ENCODE results near the gene BLACAT1. TPM values are rescaled to one million over a fixed set of nuclear protein-coding genes. Genes with fewer than 3 reads are reported as not detected.

BLACAT1 gene
- total and polyA plus RNA-seq, 2 of the 13 experiments (the other 11 are each of a cell fraction or from before 2014, with no cell fraction given): 1.2 to 2.8 TPM

DNA sequence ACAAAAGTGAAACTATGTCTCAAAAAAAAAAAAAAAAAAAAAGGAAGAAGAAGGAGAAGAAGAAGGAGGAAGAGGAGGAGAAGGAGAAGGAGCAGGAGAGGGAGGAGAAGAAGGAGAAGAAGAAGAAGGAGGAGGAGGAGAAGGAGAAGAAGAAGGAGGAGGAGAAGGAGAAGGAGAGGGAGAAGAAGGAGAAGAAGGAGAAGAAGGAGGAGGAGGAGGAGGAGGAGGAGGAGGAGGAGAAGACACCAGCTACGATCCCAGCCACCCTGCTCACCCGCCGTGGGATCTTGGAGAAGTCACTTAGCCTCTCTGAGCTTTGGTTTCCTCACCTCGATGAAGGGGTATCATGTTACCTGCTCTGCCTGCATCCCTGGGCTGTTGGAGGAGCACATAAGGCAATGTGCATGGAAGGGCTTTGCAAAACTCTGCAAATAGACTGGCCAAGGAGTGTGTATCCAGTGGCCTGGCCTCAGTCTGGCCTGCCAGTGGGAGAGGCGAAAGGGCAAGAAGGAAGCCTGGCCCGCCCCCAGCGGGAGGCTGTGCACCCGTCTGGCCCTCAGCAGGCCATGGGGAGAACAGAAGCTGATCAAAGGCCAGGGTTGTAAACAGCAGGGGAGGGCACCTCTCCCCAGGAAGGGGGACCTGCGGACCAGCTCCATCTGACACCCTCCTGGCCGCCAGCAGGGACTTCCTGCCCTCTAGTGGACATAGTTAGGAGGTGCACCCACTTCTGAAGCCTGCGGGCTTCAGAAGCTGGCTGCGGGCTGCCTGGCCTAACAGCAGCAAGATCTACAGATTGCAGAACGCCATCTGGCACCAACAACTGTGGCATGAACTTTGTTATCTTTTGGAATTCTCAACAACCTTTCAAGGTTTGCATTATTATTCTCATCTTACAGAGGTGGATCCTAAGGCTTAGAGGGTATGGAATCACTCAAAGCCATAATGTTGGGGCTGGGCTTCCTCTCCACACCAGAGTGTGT, 29.4 kb upstream of the BLACAT1 start (continued):
- TF ChIP-seq, protein P1, sequence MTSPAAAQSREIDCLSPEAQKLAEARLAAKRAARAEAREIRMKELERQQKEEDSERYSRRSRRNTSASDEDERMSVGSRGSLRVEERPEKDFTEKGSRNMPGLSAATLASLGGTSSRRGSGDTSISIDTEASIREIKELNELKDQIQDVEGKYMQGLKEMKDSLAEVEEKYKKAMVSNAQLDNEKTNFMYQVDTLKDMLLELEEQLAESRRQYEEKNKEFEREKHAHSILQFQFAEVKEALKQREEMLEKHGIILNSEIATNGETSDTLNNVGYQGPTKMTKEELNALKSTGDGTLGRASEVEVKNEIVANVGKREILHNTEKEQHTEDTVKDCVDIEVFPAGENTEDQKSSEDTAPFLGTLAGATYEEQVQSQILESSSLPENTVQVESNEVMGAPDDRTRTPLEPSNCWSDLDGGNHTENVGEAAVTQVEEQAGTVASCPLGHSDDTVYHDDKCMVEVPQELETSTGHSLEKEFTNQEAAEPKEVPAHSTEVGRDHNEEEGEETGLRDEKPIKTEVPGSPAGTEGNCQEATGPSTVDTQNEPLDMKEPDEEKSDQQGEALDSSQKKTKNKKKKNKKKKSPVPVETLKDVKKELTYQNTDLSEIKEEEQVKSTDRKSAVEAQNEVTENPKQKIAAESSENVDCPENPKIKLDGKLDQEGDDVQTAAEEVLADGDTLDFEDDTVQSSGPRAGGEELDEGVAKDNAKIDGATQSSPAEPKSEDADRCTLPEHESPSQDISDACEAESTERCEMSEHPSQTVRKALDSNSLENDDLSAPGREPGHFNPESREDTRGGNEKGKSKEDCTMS (CRISPR knock-in tag; conservative IDR thresholded peaks at IDR 0.05): no peak
- TF ChIP-seq SP4 (CRISPR knock-in tag; IDR thresholded peaks at IDR 0.05) (peak; percentile 53; the same call in 1 of the 2 replicates), MED1 (CRISPR knock-in tag; IDR thresholded peaks at IDR 0.05) (peak; percentile 61; the same call in 1 of the 2 replicates), JARID2 (CRISPR knock-in tag; IDR thresholded peaks at IDR 0.05; ENCODE audit: insufficient replicate concordance) (no peak), AGO2 (optimal IDR thresholded peaks at IDR 0.05; ENCODE audit: low read depth, low read length) (no peak), FOSL1 (CRISPR knock-in tag; IDR thresholded peaks at IDR 0.05; ENCODE audit: borderline replicate concordance) (no peak), ZNF274 (CRISPR knock-in tag; IDR thresholded peaks at IDR 0.05) (no peak), NFE2 (CRISPR knock-in tag; IDR thresholded peaks at IDR 0.05) (no peak), KAT2B (IDR thresholded peaks at IDR 0.05; ENCODE audit: borderline replicate concordance, low read depth, low read length) (no peak), LCORL (IDR thresholded peaks at IDR 0.05) (no peak), LCORL (CRISPR knock-in tag; IDR thresholded peaks at IDR 0.05) (peak; percentile 89), XRCC5 (optimal IDR thresholded peaks at IDR 0.05; ENCODE audit: low read length) (peak; percentile 77), ZNF737 (CRISPR knock-in tag; IDR thresholded peaks at IDR 0.05; ENCODE audit: borderline replicate concordance) (no peak), HMGA1 (CRISPR knock-in tag; conservative IDR thresholded peaks at IDR 0.05) (no peak), RFX5 (IDR thresholded peaks at IDR 0.05; ENCODE audit: low read depth, low read length) (no peak), ZSCAN9 (CRISPR knock-in tag; IDR thresholded peaks at IDR 0.05; ENCODE audit: borderline replicate concordance) (no peak; the same call in 1 of the 2 replicates), THYN1 (CRISPR knock-in tag; IDR thresholded peaks at IDR 0.05; ENCODE audit: borderline replicate concordance, low read depth) (no peak), ZNF616 (CRISPR knock-in tag; IDR thresholded peaks at IDR 0.05; ENCODE audit: low read depth) (no peak)
- TF ChIP-seq, protein P2, sequence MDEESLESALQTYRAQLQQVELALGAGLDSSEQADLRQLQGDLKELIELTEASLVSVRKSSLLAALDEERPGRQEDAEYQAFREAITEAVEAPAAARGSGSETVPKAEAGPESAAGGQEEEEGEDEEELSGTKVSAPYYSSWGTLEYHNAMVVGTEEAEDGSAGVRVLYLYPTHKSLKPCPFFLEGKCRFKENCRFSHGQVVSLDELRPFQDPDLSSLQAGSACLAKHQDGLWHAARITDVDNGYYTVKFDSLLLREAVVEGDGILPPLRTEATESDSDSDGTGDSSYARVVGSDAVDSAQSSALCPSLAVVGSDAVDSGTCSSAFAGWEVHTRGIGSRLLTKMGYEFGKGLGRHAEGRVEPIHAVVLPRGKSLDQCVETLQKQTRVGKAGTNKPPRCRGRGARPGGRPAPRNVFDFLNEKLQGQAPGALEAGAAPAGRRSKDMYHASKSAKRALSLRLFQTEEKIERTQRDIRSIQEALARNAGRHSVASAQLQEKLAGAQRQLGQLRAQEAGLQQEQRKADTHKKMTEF (CRISPR knock-in tag; IDR thresholded peaks at IDR 0.05): peak; percentile 86
- TF ChIP-seq, protein P3, sequence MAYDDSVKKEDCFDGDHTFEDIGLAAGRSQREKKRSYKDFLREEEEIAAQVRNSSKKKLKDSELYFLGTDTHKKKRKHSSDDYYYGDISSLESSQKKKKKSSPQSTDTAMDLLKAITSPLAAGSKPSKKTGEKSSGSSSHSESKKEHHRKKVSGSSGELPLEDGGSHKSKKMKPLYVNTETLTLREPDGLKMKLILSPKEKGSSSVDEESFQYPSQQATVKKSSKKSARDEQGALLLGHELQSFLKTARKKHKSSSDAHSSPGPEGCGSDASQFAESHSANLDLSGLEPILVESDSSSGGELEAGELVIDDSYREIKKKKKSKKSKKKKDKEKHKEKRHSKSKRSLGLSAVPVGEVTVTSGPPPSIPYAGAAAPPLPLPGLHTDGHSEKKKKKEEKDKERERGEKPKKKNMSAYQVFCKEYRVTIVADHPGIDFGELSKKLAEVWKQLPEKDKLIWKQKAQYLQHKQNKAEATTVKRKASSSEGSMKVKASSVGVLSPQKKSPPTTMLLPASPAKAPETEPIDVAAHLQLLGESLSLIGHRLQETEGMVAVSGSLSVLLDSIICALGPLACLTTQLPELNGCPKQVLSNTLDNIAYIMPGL (CRISPR knock-in tag; IDR thresholded peaks at IDR 0.05; ENCODE audit: borderline replicate concordance in 1 of 2, low read depth in 1 of 2): peak; percentile 73 to 83; a peak in 3 of 4 replicates
- TF ChIP-seq, protein P4, sequence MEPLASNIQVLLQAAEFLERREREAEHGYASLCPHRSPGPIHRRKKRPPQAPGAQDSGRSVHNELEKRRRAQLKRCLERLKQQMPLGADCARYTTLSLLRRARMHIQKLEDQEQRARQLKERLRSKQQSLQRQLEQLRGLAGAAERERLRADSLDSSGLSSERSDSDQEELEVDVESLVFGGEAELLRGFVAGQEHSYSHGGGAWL (CRISPR knock-in tag; IDR thresholded peaks at IDR 0.05): no peak
- TF ChIP-seq, protein P5, sequence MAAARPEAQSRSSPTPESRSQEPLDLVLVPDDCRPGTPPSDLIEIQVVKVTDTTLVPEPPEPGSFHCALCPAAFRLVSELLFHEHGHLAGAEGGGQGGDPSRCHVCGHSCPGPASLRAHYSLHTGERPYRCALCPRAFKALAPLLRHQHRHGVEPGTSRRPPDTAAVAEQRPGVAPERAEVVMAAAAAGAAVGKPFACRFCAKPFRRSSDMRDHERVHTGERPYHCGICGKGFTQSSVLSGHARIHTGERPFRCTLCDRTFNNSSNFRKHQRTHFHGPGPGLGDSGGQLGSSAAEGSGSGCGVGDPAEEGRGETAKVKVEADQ (CRISPR knock-in tag; IDR thresholded peaks at IDR 0.05; ENCODE audit: borderline replicate concordance): no peak

All from HepG2 (cell line).